ENCODE measurements around the gene APPBP2.
"Not testable (repeated sequence)": the region's sequence is repeated elsewhere in the genome, so short reads cannot be mapped to it uniquely, and the experiment has no call there.

The APPBP2 gene

GRCh38 chr17:60430561-60430960 is 95.5 kb downstream of the APPBP2 start:
- not testable (repeated sequence) for DNase-seq

- not testable (repeated sequence) for DNase-seq
These were observed 97.6 kb downstream of the APPBP2 start for GRCh38 chr17:60428491-60428890.

- DNase-seq = no peak
These were observed 99.4 kb downstream of the APPBP2 start for GRCh38 chr17:60426596-60426995.

- DNase-seq = no peak
These were observed 100.4 kb downstream of the APPBP2 start for GRCh38 chr17:60425626-60426025.

GRCh38 chr17:60423865-60424264 is 102.2 kb downstream of the APPBP2 start:
- no peak for DNase-seq

GRCh38 chr17:60422162-60422665 is 103.8 kb downstream of the APPBP2 start, which contains the start of gene CHCT1:
CHCT1 (plus strand) TSS chr17:60422489; CDS start chr17:60422593, 104 bp downstream.
- DNase-seq = no peak

GRCh38 chr17:60421273-60422161 is 104.5 kb downstream of the APPBP2 start:
- DNase-seq = peak; percentile 39

- not testable (repeated sequence) for DNase-seq
These were observed 106.2 kb downstream of the APPBP2 start for GRCh38 chr17:60419875-60420274.

- DNase-seq = not testable (repeated sequence)
These were observed 107.0 kb downstream of the APPBP2 start for GRCh38 chr17:60419003-60419402.

GRCh38 chr17:60416368-60416925 is 109.6 kb downstream of the APPBP2 start:
- no peak for DNase-seq

GRCh38 chr17:60415146-60415545 is 110.9 kb downstream of the APPBP2 start:
- DNase-seq = no peak

- DNase-seq = no peak
These were observed 113.3 kb downstream of the APPBP2 start for GRCh38 chr17:60412701-60413100.

GRCh38 chr17:60410001-60410400 is 116.0 kb downstream of the APPBP2 start:
- DNase-seq = no peak

GRCh38 chr17:60406887-60407286 is 119.2 kb downstream of the APPBP2 start:
- DNase-seq = no peak

GRCh38 chr17:60403962-60404361 is 122.1 kb downstream of the APPBP2 start:
- DNase-seq = no peak

GRCh38 chr17:60403523-60403810 is 122.6 kb downstream of the APPBP2 start:
- DNase-seq = no peak

- DNase-seq = no peak
These were observed 124.2 kb downstream of the APPBP2 start for GRCh38 chr17:60401819-60402218.

- no peak for DNase-seq
These were observed 127.6 kb downstream of the APPBP2 start for GRCh38 chr17:60398227-60398959.

- DNase-seq = no peak
These were observed 129.6 kb downstream of the APPBP2 start for GRCh38 chr17:60396412-60396811.

- DNase-seq = no peak
These were observed 130.5 kb downstream of the APPBP2 start for GRCh38 chr17:60395508-60396065.

- DNase-seq = no peak
These were observed 132.0 kb downstream of the APPBP2 start for GRCh38 chr17:60393840-60394723.

All from HCEC 1CT (cell line).